HEK293T (cell line): ENCODE measurements around the gene HSH2D.

Source experiments
- ARNT ChIP-seq: fragments of 450-650 bp; IDR thresholded peaks from 2 replicates; pipeline ENCODE4 v1.6.1; 2017; ENCODE audit warnings: mild to moderate bottlenecking
- BHLHE40 ChIP-seq: fragments of 450-650 bp; IDR thresholded peaks from 2 replicates; pipeline ENCODE4 v1.6.1; 2016; ENCODE audit warnings: mild to moderate bottlenecking, moderate library complexity, borderline replicate concordance
- ELF4 ChIP-seq: fragments of 450-650 bp; IDR thresholded peaks from 2 replicates; pipeline ENCODE4 v1.6.1; 2017; ENCODE audit warnings: antibody characterized with exemption
- FOXA1 ChIP-seq: fragments of 450-650 bp; IDR thresholded peaks from 2 replicates; pipeline ENCODE4 v1.6.1; 2016; ENCODE audit warnings: mild to moderate bottlenecking
- FOXK2 ChIP-seq: fragments of 450-650 bp; IDR thresholded peaks from 2 replicates; pipeline ENCODE4 v1.6.1; 2016; ENCODE audit warnings: mild to moderate bottlenecking
- FOXM1 ChIP-seq: fragments of 450-650 bp; IDR thresholded peaks from 2 replicates; pipeline ENCODE4 v1.6.1; 2017; ENCODE audit warnings: mild to moderate bottlenecking, borderline replicate concordance
- HDGF ChIP-seq: fragments of 450-650 bp; IDR thresholded peaks from 2 replicates; pipeline ENCODE4 v1.6.1; 2017; ENCODE audit warnings: antibody characterized with exemption, borderline replicate concordance
- L3MBTL2 ChIP-seq: fragments of 450-650 bp; conservative IDR thresholded peaks from 2 replicates; pipeline ENCODE4 v1.6.1; 2016; ENCODE audit warnings: mild to moderate bottlenecking
- SP1 ChIP-seq: fragments of 450-650 bp; IDR thresholded peaks from 2 replicates; pipeline ENCODE4 v1.6.1; 2017
- SUZ12 ChIP-seq: fragments of 450-650 bp; IDR thresholded peaks from 2 replicates; pipeline ENCODE4 v1.6.1; 2016; ENCODE audit warnings: mild to moderate bottlenecking

GRCh38 chr19:16207490-16208025 lies 64.1 kb downstream of the HSH2D start:
- TF ChIP-seq SP1 (no peak), FOXM1 (no peak), FOXK2 (no peak), BHLHE40 (no peak), HDGF (no peak), L3MBTL2 (no peak), ARNT (no peak), FOXA1 (no peak), SUZ12 (no peak), ELF4 (no peak)
